H9 (cell line): ENCODE data around the gene LYRM1. TPM values are rescaled to one million over a fixed set of nuclear protein-coding genes. Genes with fewer than 3 reads are reported as not detected.

ENCODE experiments used
- DNase-seq: peaks from one replicate; pipeline ENCODE4 v3.0.0-alpha.2; 2017
- H2AFZ ChIP-seq: one replicate; pipeline ENCODE4 v1.6.1; 2013; ENCODE audit warnings: mild to moderate bottlenecking, low read length, control low read depth, moderate library complexity
- H2AK5ac ChIP-seq: 2 replicates; pipeline ENCODE4 v1.6.1; 2013; ENCODE audit warnings: low read length, control low read depth, mixed read lengths; ENCODE audit not compliant: insufficient read length
- H2BK120ac ChIP-seq: one replicate; pipeline ENCODE4 v1.6.1; 2013; ENCODE audit warnings: low read depth, mild to moderate bottlenecking, low read length, control low read depth, inconsistent platforms; ENCODE audit not compliant: poor library complexity, severe bottlenecking
- H2BK12ac ChIP-seq: 2 replicates; pipeline ENCODE4 v1.6.1; 2013; ENCODE audit warnings: low read length, control low read depth, mixed read lengths, low read depth; ENCODE audit not compliant: insufficient read length
- H2BK15ac ChIP-seq: 2 replicates; pipeline ENCODE4 v1.6.1; 2013; ENCODE audit warnings: low read depth, low read length, control low read depth
- H2BK20ac ChIP-seq: one replicate; pipeline ENCODE4 v1.6.1; 2013; ENCODE audit warnings: low read depth, mild to moderate bottlenecking, low read length, control low read depth, inconsistent platforms; ENCODE audit not compliant: poor library complexity, severe bottlenecking
- H2BK5ac ChIP-seq: 2 replicates; pipeline ENCODE4 v1.6.1; 2013; ENCODE audit warnings: low read length, control low read depth, mixed read lengths; ENCODE audit not compliant: insufficient read length
- H3K14ac ChIP-seq: 2 replicates; pipeline ENCODE4 v1.6.1; 2013; ENCODE audit warnings: low read length, control low read depth; ENCODE audit not compliant: insufficient read depth
- H3K18ac ChIP-seq: 2 replicates; pipeline ENCODE4 v1.6.1; 2013; ENCODE audit warnings: low read depth, mild to moderate bottlenecking, mixed read lengths, low read length, control low read depth; ENCODE audit not compliant: insufficient read length
- H3K23ac ChIP-seq: 2 replicates; pipeline ENCODE4 v1.6.1; 2013; ENCODE audit warnings: low read length, control low read depth, mixed read lengths, low read depth; ENCODE audit not compliant: insufficient read length
- H3K23me2 ChIP-seq: 2 replicates; pipeline ENCODE4 v1.6.1; 2013; ENCODE audit warnings: low read depth, mild to moderate bottlenecking, mixed read lengths, low read length, control low read depth; ENCODE audit not compliant: insufficient read length, poor library complexity, severe bottlenecking
- H3K27ac ChIP-seq: 2 replicates; pipeline ENCODE4 v1.5.1; 2013; ENCODE audit warnings: low read length, control low read depth, mixed read lengths, low read depth; ENCODE audit not compliant: insufficient read length
- H3K27me3 ChIP-seq: 2 replicates; pipeline ENCODE4 v1.6.1; 2013; ENCODE audit warnings: low read length, control low read depth, inconsistent platforms; ENCODE audit not compliant: insufficient read depth
- H3K4ac ChIP-seq: 2 replicates; pipeline ENCODE4 v1.6.1; 2013; ENCODE audit warnings: low read depth, mild to moderate bottlenecking, control low read depth, inconsistent platforms, low read length, moderate library complexity
- H3K4me1 ChIP-seq: 2 replicates; pipeline ENCODE4 v1.6.1; 2013; ENCODE audit warnings: low read length, control low read depth, inconsistent platforms; ENCODE audit not compliant: insufficient read depth
- H3K4me2 ChIP-seq: 2 replicates; pipeline ENCODE4 v1.6.1; 2013; ENCODE audit warnings: low read length, control low read depth, mixed read lengths; ENCODE audit not compliant: insufficient read length, insufficient read depth
- H3K56ac ChIP-seq: 2 replicates; pipeline ENCODE4 v1.6.1; 2013; ENCODE audit warnings: low read depth, mild to moderate bottlenecking, mixed read lengths, low read length, control low read depth; ENCODE audit not compliant: insufficient read length
- H3K79me1 ChIP-seq: 2 replicates; pipeline ENCODE4 v1.6.1; 2013; ENCODE audit warnings: low read depth, mild to moderate bottlenecking, moderate library complexity, low read length, control low read depth, inconsistent platforms; ENCODE audit not compliant: insufficient read depth, poor library complexity, severe bottlenecking
- H3K79me2 ChIP-seq: 2 replicates; pipeline ENCODE4 v1.6.1; 2013; ENCODE audit warnings: low read length, control low read depth, inconsistent platforms; ENCODE audit not compliant: insufficient read depth
- H3K9ac ChIP-seq: 2 replicates; pipeline ENCODE4 v1.6.1; 2013; ENCODE audit warnings: low read length, control low read depth, mixed read lengths; ENCODE audit not compliant: insufficient read length; ENCODE audit errors: extremely low read depth
- H3K9me3 ChIP-seq: one replicate; pipeline ENCODE4 v1.6.1; 2013; ENCODE audit warnings: low read depth, low read length, inconsistent platforms; ENCODE audit not compliant: control insufficient read depth
- H3T11ph ChIP-seq: one replicate; pipeline ENCODE4 v1.6.1; 2013; ENCODE audit warnings: mild to moderate bottlenecking, low read length, control low read depth, inconsistent platforms
- H4K20me1 ChIP-seq: one replicate; pipeline ENCODE4 v1.6.1; 2013; ENCODE audit not compliant: control insufficient read depth, insufficient read length, insufficient read depth
- H4K5ac ChIP-seq: 2 replicates; pipeline ENCODE4 v1.6.1; 2013; ENCODE audit warnings: low read depth, mild to moderate bottlenecking, mixed read lengths, low read length, control low read depth; ENCODE audit not compliant: insufficient read length
- H4K8ac ChIP-seq: replicated peaks from 2 replicates; pipeline ENCODE4 v1.6.1; 2013; ENCODE audit warnings: low read length, control low read depth, mixed read lengths, low read depth; ENCODE audit not compliant: insufficient read length
- H4K91ac ChIP-seq: 2 replicates; pipeline ENCODE4 v1.6.1; 2013; ENCODE audit warnings: low read depth, mild to moderate bottlenecking, moderate library complexity, mixed read lengths, low read length, control low read depth; ENCODE audit not compliant: insufficient read length
- H3K27ac Mint-ChIP-seq, 3 experiments: 2 replicates in 2 of 3; 3 replicates in 1 of 3; pipeline ENCODE4 v1.8.0; 2020 to 2021; ENCODE audit warnings: mixed read lengths in 3 of 3, mild to moderate bottlenecking in 1 of 3, moderate library complexity in 1 of 3
- H3K27me3 Mint-ChIP-seq: 2 replicates; pipeline ENCODE4 v1.8.0; 2021; ENCODE audit warnings: low read depth, mild to moderate bottlenecking, moderate library complexity, mixed read lengths
- H3K36me3 Mint-ChIP-seq, 3 experiments: 2 replicates in 2 of 3; 3 replicates in 1 of 3; pipeline ENCODE4 v1.8.0; 2020 to 2021; ENCODE audit warnings: low read depth in 3 of 3, mixed read lengths in 3 of 3; ENCODE audit not compliant: insufficient read depth in 1 of 3
- H3K4me1 Mint-ChIP-seq, 2 experiments: 2 replicates each; pipeline ENCODE4 v1.8.0; 2020; ENCODE audit warnings: mixed read lengths in 2 of 2
- H3K4me3 Mint-ChIP-seq, 2 experiments: 2 replicates in 1 of 2; 3 replicates in 1 of 2; pipeline ENCODE4 v1.8.0; 2020 to 2021; ENCODE audit warnings: mild to moderate bottlenecking in 2 of 2, mixed read lengths in 2 of 2, moderate library complexity in 1 of 2
- H3K9me3 Mint-ChIP-seq, 2 experiments: 2 replicates in 1 of 2; 3 replicates in 1 of 2; pipeline ENCODE4 v1.8.0; 2020; ENCODE audit warnings: mild to moderate bottlenecking in 2 of 2, mixed read lengths in 2 of 2, moderate library complexity in 1 of 2
- CTCF ChIP-seq: fragments of 200-600 bp; sonication (generic); conservative IDR thresholded peaks from 3 replicates; pipeline ENCODE4 v1.8.0; 2021; ENCODE audit warnings: antibody characterized with exemption, mild to moderate bottlenecking
- WGBS: extraction: QIAGEN DNeasy Blood & Tissue Kit; methylation state at CpG from one replicate; pipeline ENCODE4 v1.1.7; 2013; ENCODE audit warnings: missing lambda C conversion rate, low lambda C conversion rate, mixed read lengths; ENCODE audit not compliant: insufficient read length; ENCODE audit errors: extremely low coverage; 5-methylcytosine and 5-hydroxymethylcytosine counted together
- total RNA-seq: library from RNA; stranded (reverse); gene quantifications from 2 replicates; pipeline ENCODE4 v1.2.1, GENCODE V29; 2021

The LYRM1 gene
- total RNA-seq, 1 experiment from 2014 or later = 9.6 TPM

DNA sequence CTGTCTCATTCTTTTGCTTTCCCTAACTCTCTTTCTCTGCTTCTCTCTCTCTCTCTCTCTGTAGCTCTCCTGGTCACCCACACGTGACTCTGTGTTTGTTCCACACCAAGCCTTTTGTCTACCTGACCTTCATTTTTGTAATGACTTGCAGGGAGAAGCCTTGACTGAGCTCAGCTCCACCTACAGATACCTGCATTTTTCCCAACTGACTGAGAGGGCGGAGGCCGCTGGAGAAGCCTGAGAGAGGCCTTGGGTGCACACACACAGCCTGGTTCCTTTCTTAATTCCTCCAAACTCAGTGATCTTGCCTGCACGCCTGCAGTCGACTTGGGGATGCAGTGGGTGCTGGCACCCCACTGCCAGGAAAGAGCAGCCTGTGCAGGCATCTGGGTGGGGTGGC lies 68.8 kb downstream of the LYRM1 start:
- no peak overlapping the region for H3K9ac ChIP-seq
- no peak overlapping the region for H2BK15ac ChIP-seq
- H3K27ac Mint-ChIP-seq = peak overlapping the region; percentile 8 to 54 (median 37); a peak in 3 of 7 replicates
- no peak overlapping the region for H2BK20ac ChIP-seq
- H4K8ac ChIP-seq = no peak overlapping the region
- peaks cover 0 to 3% (median 0%) of the 10 kb centered on the region in 3 experiments; a peak in 1 of 7 replicates for H3K36me3 Mint-ChIP-seq
- peak overlapping the region; percentile 14 for H3K4me2 ChIP-seq
- no peaks in the 10 kb centered on the region for H3K9me3 ChIP-seq
- no peak overlapping the region for H3K18ac ChIP-seq
- H3K23ac ChIP-seq = no peak overlapping the region
- TF ChIP-seq CTCF = no peak
- no peaks in the 10 kb centered on the region; the same call in 1 of the 2 replicates for H3K27me3 Mint-ChIP-seq
- no peak overlapping the region for H3T11ph ChIP-seq
- no peaks in the 10 kb centered on the region for H3K79me1 ChIP-seq
- DNase-seq = no peak
- no peak overlapping the region for H2BK12ac ChIP-seq
- H3K4me1 ChIP-seq = peaks cover 16% of the 10 kb centered on the region; the same call in 1 of the 2 replicates
- H3K4ac ChIP-seq = no peak overlapping the region
- no peaks in the 10 kb centered on the region for H3K23me2 ChIP-seq
- H3K14ac ChIP-seq = no peak overlapping the region
- no peak overlapping the region for H2BK5ac ChIP-seq
- no peak overlapping the region for H3K56ac ChIP-seq
- no CpG with 5 or more reads among the region's 5 CpGs for WGBS
- H3K27me3 ChIP-seq = no peaks in the 10 kb centered on the region
- no peak overlapping the region for H4K5ac ChIP-seq
- peak overlapping the region in 1 of 2 experiments; percentile 33; a peak in 3 of 5 replicates for H3K4me3 Mint-ChIP-seq
- H3K4me1 Mint-ChIP-seq = peaks cover 37 to 43% of the 10 kb centered on the region in 2 experiments
- no peak overlapping the region for H3K27ac ChIP-seq
- no peaks in the 10 kb centered on the region; a peak in 1 of 5 replicates for H3K9me3 Mint-ChIP-seq
- H2AFZ ChIP-seq = no peak overlapping the region
- no peak overlapping the region for H2AK5ac ChIP-seq
- H3K79me2 ChIP-seq = no peaks in the 10 kb centered on the region
- no peaks in the 10 kb centered on the region for H4K20me1 ChIP-seq
- no peak overlapping the region for H4K91ac ChIP-seq
- no peak overlapping the region for H2BK120ac ChIP-seq
